OCI-LY1 (cell line): Measurements from ENCODE around the gene ERGIC1.

Experiments used
- H2AFZ ChIP-seq: fragments of 200-600 bp; sonication (generic), shearing (Covaris generic); 2 replicates; pipeline ENCODE4 v1.6.0; 2014; ENCODE audit warnings: antibody characterized with exemption, mild to moderate bottlenecking, low read length
- H3F3A ChIP-seq: fragments of 200-600 bp; sonication (generic), shearing (Covaris generic); 2 replicates; pipeline ENCODE4 v1.6.0; 2014; ENCODE audit warnings: mild to moderate bottlenecking, antibody characterized with exemption, low read length, moderate library complexity; ENCODE audit not compliant: insufficient read depth
- H3K27ac ChIP-seq: fragments of 200-600 bp; sonication (generic); 2 replicates; pipeline ENCODE4 v1.5.1; 2014; ENCODE audit warnings: low read length, mixed run types, mild to moderate bottlenecking, low read depth; ENCODE audit not compliant: poor library complexity, severe bottlenecking
- H3K27me3 ChIP-seq: fragments of 200-600 bp; sonication (generic); 2 replicates; pipeline ENCODE4 v1.6.0; 2014; ENCODE audit warnings: antibody characterized with exemption, mild to moderate bottlenecking, low read length, moderate library complexity; ENCODE audit not compliant: insufficient read depth
- H3K36me3 ChIP-seq: fragments of 200-600 bp; sonication (generic); 2 replicates; pipeline ENCODE4 v1.6.1; 2014; ENCODE audit warnings: mild to moderate bottlenecking, antibody characterized with exemption, low read length, moderate library complexity, mixed read lengths; ENCODE audit not compliant: insufficient read depth
- H3K4me1 ChIP-seq: fragments of 200-600 bp; sonication (generic); 2 replicates; pipeline ENCODE4 v1.5.1; 2014; ENCODE audit warnings: mild to moderate bottlenecking, low read length, moderate library complexity; ENCODE audit not compliant: insufficient read depth, severe bottlenecking
- H3K4me2 ChIP-seq: fragments of 200-600 bp; sonication (generic), shearing (Covaris generic); 2 replicates; pipeline ENCODE4 v1.6.1; 2014; ENCODE audit warnings: low read length
- H3K4me3 ChIP-seq: fragments of 200-600 bp; sonication (generic); 2 replicates; pipeline ENCODE4 v1.5.1; 2014; ENCODE audit warnings: low read length, low read depth, mild to moderate bottlenecking, mixed read lengths; ENCODE audit not compliant: poor library complexity, severe bottlenecking
- H3K79me2 ChIP-seq: fragments of 200-600 bp; shearing (Covaris generic); 2 replicates; pipeline ENCODE4 v1.6.1; 2016; ENCODE audit warnings: mixed run types, low read length, mixed read lengths; ENCODE audit not compliant: insufficient read depth
- H3K9ac ChIP-seq: fragments of 200-600 bp; sonication (generic), shearing (Covaris generic); 2 replicates; pipeline ENCODE4 v1.6.1; 2014; ENCODE audit warnings: mild to moderate bottlenecking, low read length, mixed read lengths
- H3K9me2 ChIP-seq: fragments of 200-600 bp; sonication (generic), shearing (Covaris generic); 2 replicates; pipeline ENCODE4 v1.6.1; 2014; ENCODE audit warnings: low read depth, mild to moderate bottlenecking, low read length, mixed read lengths
- H3K9me3 ChIP-seq: fragments of 200-600 bp; shearing (Covaris generic); 2 replicates; pipeline ENCODE4 v1.6.1; 2014; ENCODE audit warnings: low read length, mixed read lengths
- H4K20me1 ChIP-seq: fragments of 200-600 bp; sonication (generic), shearing (Covaris generic); 2 replicates; pipeline ENCODE4 v1.6.0; 2016; ENCODE audit warnings: mild to moderate bottlenecking, low read length; ENCODE audit not compliant: insufficient read depth
- EZH2 ChIP-seq: fragments of 200-600 bp; sonication (generic), shearing (Covaris generic); IDR thresholded peaks from 2 replicates; pipeline ENCODE4 v1.8.0; 2017; ENCODE audit warnings: borderline replicate concordance, mixed run types, mild to moderate bottlenecking, antibody characterized with exemption, low read length, moderate library complexity, mixed read lengths
- TF ChIP-seq, protein P1 (sequence below): fragments of 200-600 bp; sonication (generic), shearing (Covaris generic); IDR thresholded peaks from 2 replicates; pipeline ENCODE4 v1.5.1; 2017; ENCODE audit warnings: mild to moderate bottlenecking, antibody characterized with exemption, low read length, moderate library complexity, mixed read lengths

The ERGIC1 gene

DNA sequence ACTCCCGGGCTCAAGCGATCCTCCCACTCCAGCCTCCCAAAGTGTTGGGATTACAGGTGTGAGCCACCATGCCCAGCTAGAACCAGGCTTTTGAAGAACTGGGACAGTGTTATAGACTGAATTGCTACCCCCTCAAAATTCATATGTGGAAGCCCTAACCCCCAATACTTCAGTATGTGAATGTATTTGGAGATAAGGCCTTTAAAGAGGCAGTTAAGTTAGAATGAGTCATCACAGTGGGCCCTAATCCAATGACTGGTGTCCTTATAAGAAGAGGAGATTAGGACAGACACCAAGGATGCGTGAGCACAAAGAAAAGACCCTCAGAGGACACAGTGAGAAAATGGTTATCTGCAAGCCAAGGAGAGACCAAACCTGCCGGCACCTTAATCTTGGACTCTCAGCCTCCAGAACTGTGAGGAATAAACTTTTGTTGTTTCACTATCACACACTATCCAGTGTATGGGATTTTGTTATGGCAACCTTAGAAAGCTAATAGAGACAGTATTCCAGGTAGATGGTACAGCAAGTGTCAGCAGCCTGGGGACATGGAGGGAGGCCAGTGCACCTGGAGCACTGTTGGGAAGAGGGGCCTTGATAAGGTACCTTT lies 31.4 kb upstream of the ERGIC1 start:
- no peaks in the 10 kb centered on the region for H3K9me3 ChIP-seq
- no peak overlapping the region for H2AFZ ChIP-seq
- TF ChIP-seq, protein P1, sequence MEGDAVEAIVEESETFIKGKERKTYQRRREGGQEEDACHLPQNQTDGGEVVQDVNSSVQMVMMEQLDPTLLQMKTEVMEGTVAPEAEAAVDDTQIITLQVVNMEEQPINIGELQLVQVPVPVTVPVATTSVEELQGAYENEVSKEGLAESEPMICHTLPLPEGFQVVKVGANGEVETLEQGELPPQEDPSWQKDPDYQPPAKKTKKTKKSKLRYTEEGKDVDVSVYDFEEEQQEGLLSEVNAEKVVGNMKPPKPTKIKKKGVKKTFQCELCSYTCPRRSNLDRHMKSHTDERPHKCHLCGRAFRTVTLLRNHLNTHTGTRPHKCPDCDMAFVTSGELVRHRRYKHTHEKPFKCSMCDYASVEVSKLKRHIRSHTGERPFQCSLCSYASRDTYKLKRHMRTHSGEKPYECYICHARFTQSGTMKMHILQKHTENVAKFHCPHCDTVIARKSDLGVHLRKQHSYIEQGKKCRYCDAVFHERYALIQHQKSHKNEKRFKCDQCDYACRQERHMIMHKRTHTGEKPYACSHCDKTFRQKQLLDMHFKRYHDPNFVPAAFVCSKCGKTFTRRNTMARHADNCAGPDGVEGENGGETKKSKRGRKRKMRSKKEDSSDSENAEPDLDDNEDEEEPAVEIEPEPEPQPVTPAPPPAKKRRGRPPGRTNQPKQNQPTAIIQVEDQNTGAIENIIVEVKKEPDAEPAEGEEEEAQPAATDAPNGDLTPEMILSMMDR = no peak
- no peak for TF ChIP-seq EZH2
- no peak overlapping the region for H3K4me3 ChIP-seq
- no peaks in the 10 kb centered on the region for H3K79me2 ChIP-seq
- H3F3A ChIP-seq = no peaks in the 10 kb centered on the region
- H3K27me3 ChIP-seq = no peaks in the 10 kb centered on the region; the same call in 1 of the 2 replicates
- no peaks in the 10 kb centered on the region for H3K9me2 ChIP-seq
- no peaks in the 10 kb centered on the region for H4K20me1 ChIP-seq
- H3K36me3 ChIP-seq = no peaks in the 10 kb centered on the region
- no peak overlapping the region for H3K4me2 ChIP-seq
- no peak overlapping the region for H3K27ac ChIP-seq
- H3K9ac ChIP-seq = no peak overlapping the region
- H3K4me1 ChIP-seq = peaks cover 10% of the 10 kb centered on the region

- H4K20me1 ChIP-seq = no peaks in the 10 kb centered on the region
- peaks cover 14% of the 10 kb centered on the region for H3K4me1 ChIP-seq
- H3K79me2 ChIP-seq = no peaks in the 10 kb centered on the region
- no peak overlapping the region for H3K27ac ChIP-seq
- H3K9me3 ChIP-seq = no peaks in the 10 kb centered on the region
- no peaks in the 10 kb centered on the region; the same call in 1 of the 2 replicates for H3K36me3 ChIP-seq
- H3K27me3 ChIP-seq = no peaks in the 10 kb centered on the region
- H3K9me2 ChIP-seq = no peaks in the 10 kb centered on the region
- no peak overlapping the region for H3K4me3 ChIP-seq
- H3K4me2 ChIP-seq = no peak overlapping the region
- no peak overlapping the region for H2AFZ ChIP-seq
- H3K9ac ChIP-seq = no peak overlapping the region
- H3F3A ChIP-seq = no peaks in the 10 kb centered on the region
- TF ChIP-seq EZH2 = no peak
- TF ChIP-seq, protein P1 = no peak
Observed at GRCh38 chr5:172805018-172805683, 28.9 kb upstream of the ERGIC1 start.

GRCh38 chr5:172805736-172806255 lies 28.3 kb upstream of the ERGIC1 start:
- Histone ChIP-seq H3K79me2 (no peaks in the 10 kb centered on the region), H2AFZ (no peak overlapping the region), H3K4me1 (peaks cover 14% of the 10 kb centered on the region), H3K4me3 (no peak overlapping the region), H3K9me3 (no peaks in the 10 kb centered on the region), H3K27me3 (no peaks in the 10 kb centered on the region), H3K9me2 (no peaks in the 10 kb centered on the region), H3K27ac (no peak overlapping the region), H4K20me1 (no peaks in the 10 kb centered on the region), H3F3A (no peaks in the 10 kb centered on the region), H3K4me2 (no peak overlapping the region), H3K9ac (no peak overlapping the region), H3K36me3 (no peaks in the 10 kb centered on the region; the same call in 1 of the 2 replicates)
- TF ChIP-seq EZH2 = no peak
- TF ChIP-seq, protein P1 = no peak
